Measurements from ENCODE around the gene NRP1. TPM values are rescaled to one million over a fixed set of nuclear protein-coding genes. Genes with fewer than 3 reads are reported as not detected.

NRP1 gene
- polyA plus RNA-seq, 1 experiment: 218 TPM

DNA sequence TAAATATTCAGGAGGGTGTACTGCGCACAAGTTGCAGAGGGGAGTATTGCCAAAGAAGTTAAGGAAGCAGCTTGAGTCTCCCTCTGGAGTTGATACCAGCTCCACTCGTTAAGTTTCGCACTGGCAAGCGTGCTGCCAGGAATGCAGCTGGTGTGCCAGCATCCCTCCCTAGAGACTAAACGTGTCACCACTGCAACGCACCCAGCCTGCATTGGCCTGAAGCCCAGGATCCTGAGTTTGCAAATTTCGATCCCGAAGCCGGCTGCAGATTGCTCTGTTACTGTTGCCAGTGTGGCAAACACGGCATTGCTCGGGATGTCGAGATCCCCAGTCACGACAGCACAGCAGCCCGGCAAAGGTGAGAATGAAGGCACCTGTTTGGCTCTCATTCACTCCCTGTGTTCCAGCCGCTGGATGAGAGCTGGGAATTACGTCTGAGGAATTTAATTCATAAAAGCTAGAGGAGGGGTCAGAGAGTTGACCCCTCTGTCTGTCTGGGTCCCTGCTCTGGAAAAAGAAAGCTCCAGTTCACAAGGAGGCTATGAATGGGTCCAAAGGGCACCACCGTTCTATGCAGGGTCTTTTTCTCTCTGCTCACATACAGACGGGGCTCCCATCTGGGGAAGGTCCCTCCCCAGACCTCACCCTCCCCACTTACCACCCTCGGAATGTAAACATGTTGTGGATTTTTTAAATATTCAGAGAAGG is 61.0 kb downstream of the NRP1 start:
- Histone ChIP-seq H3K27me3 (ENCODE audit: control insufficient read depth, insufficient read depth, low read length) (no peaks in the 10 kb centered on the region), H3K4me3 (ENCODE audit: low read depth, low read length) (peak overlapping the region; percentile 49), H3K9me3 (ENCODE audit: control insufficient read depth, insufficient read depth, low read length) (no peaks in the 10 kb centered on the region), H3K27ac (ENCODE audit: low read depth, low read length) (peak overlapping the region; percentile 96)
- peak; percentile 88 for DNase-seq (ENCODE audit: low read depth, low spot score)
- TF ChIP-seq, protein P1, sequence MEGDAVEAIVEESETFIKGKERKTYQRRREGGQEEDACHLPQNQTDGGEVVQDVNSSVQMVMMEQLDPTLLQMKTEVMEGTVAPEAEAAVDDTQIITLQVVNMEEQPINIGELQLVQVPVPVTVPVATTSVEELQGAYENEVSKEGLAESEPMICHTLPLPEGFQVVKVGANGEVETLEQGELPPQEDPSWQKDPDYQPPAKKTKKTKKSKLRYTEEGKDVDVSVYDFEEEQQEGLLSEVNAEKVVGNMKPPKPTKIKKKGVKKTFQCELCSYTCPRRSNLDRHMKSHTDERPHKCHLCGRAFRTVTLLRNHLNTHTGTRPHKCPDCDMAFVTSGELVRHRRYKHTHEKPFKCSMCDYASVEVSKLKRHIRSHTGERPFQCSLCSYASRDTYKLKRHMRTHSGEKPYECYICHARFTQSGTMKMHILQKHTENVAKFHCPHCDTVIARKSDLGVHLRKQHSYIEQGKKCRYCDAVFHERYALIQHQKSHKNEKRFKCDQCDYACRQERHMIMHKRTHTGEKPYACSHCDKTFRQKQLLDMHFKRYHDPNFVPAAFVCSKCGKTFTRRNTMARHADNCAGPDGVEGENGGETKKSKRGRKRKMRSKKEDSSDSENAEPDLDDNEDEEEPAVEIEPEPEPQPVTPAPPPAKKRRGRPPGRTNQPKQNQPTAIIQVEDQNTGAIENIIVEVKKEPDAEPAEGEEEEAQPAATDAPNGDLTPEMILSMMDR (IDR thresholded peaks at IDR 0.05; ENCODE audit: low read depth, low read length): peak; percentile 33
- CTCF ChIA-PET: interaction anchor here (1.1 to 2.0 kb wide), 4 partner anchors 12 to 80 kb away, joined by 3 to 9 read pairs (median 4); no protein-coding TSS in a partner anchor
- POLR2A ChIA-PET: interaction anchor here (0.5 to 3.3 kb wide), 10 partner anchors 10 to 263 kb away, joined by 3 to 14 read pairs (median 4); partner anchors contain the start of gene NRP1

DNA sequence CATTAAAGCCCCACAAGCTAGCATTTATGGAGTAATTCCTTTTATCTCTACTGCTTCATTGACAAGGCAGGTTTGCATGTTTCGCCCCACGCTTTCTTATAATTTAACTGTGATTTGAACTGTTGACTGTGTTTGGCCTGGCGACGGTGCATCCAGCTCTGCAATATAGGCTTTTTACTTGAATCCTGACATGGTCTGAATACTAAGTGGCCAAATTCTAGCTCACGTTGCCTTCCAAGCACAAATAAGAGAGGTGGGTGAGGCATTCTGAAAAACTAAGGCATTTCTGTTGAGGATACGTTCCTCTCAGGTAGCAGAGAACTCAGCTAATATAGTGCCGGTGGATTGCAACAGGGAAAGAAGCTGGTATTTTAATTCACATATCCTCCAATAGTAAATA is 61.8 kb downstream of the NRP1 start:
- TF ChIP-seq, protein P1 (IDR thresholded peaks at IDR 0.05; ENCODE audit: low read depth, low read length): no peak
- H3K27ac ChIP-seq (ENCODE audit: low read depth, low read length): peak overlapping the region; percentile 23
- ChIA-PET CTCF (interaction anchor here (0.6 to 2.0 kb wide), 4 partner anchors 12 to 79 kb away, joined by 3 to 9 read pairs (median 4); no protein-coding TSS in a partner anchor), POLR2A (interaction anchor here (0.6 to 3.3 kb wide), 9 partner anchors 9 to 263 kb away, joined by 3 to 14 read pairs (median 3); partner anchors contain the start of gene NRP1)
- no peak overlapping the region for H3K4me3 ChIP-seq (ENCODE audit: low read depth, low read length)
- DNase-seq (ENCODE audit: low read depth, low spot score): no peak
- H3K27me3 ChIP-seq (ENCODE audit: control insufficient read depth, insufficient read depth, low read length): no peaks in the 10 kb centered on the region
- H3K9me3 ChIP-seq (ENCODE audit: control insufficient read depth, insufficient read depth, low read length): no peaks in the 10 kb centered on the region

DNA sequence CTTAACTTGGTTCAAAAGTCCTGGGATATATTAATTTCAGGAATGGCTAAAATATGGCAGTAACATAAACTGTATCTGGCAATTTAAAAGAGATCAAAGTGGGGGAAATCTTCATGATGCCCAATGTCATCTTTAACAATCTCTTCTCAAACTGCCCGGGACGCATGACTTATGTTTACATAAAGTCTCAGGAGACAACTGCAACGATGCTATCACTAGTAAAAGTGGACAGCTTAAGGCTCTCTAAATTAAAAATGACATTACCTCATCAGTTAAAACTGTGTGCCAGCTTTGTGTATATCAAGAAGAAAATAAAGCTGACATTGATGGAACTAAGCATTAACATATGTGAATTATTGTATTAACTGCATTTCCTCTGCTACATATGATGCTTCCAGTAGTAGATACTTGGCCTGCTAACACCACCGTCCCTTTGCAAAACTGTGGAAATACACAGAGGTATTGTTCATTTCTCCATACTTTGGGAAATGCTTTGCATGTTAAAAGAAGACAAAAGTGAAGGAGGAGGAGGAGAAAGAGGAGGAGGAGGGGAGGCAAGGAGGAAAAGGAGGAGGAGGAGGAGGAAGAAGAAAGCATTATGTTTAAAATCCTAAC is 62.4 kb downstream of the NRP1 start:
- H3K4me3 ChIP-seq (ENCODE audit: low read depth, low read length): no peak overlapping the region
- TF ChIP-seq, protein P1 (IDR thresholded peaks at IDR 0.05; ENCODE audit: low read depth, low read length): no peak
- H3K9me3 ChIP-seq (ENCODE audit: control insufficient read depth, insufficient read depth, low read length): no peaks in the 10 kb centered on the region
- no peaks in the 10 kb centered on the region for H3K27me3 ChIP-seq (ENCODE audit: control insufficient read depth, insufficient read depth, low read length)
- DNase-seq (ENCODE audit: low read depth, low spot score): no peak
- H3K27ac ChIP-seq (ENCODE audit: low read depth, low read length): peak overlapping the region; percentile 23
- CTCF ChIA-PET: interaction anchor here (0.6 to 2.0 kb wide), 4 partner anchors 11 to 79 kb away, joined by 3 to 9 read pairs (median 4); no protein-coding TSS in a partner anchor
- POLR2A ChIA-PET: interaction anchor here (1.2 to 3.3 kb wide), 2 partner anchors 8 to 22 kb away, joined by 11 to 14 read pairs; no protein-coding TSS in a partner anchor

DNA sequence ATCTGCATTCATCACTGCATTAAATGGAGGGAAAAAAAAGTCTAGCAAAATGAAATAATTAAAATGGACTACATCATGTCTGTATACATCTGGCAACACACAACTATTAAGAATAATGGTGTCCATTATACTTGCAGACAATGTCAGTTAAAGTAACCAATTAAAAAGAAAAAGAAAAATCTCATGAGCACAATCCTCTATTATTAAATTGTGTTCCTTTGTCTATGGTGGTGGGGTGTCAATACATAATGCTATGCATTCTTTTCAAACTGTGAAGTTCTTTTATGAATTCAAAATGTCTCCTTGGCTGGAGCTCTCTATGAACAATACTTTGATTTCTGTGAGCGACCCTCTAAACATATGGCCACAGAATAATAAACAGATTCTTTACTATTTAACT is 63.5 kb downstream of the NRP1 start:
- Histone ChIP-seq H3K27me3 (ENCODE audit: control insufficient read depth, insufficient read depth, low read length) (no peaks in the 10 kb centered on the region), H3K4me3 (ENCODE audit: low read depth, low read length) (no peak overlapping the region), H3K9me3 (ENCODE audit: control insufficient read depth, insufficient read depth, low read length) (no peaks in the 10 kb centered on the region), H3K27ac (ENCODE audit: low read depth, low read length) (no peak overlapping the region)
- no peak for DNase-seq (ENCODE audit: low read depth, low spot score)
- ChIA-PET POLR2A (no interaction called here), CTCF (interaction anchor here (1.3 kb wide), 1 partner anchor 17 kb away, joined by 3 read pairs; no protein-coding TSS in a partner anchor)
- TF ChIP-seq, protein P1 (IDR thresholded peaks at IDR 0.05; ENCODE audit: low read depth, low read length): no peak

DNA sequence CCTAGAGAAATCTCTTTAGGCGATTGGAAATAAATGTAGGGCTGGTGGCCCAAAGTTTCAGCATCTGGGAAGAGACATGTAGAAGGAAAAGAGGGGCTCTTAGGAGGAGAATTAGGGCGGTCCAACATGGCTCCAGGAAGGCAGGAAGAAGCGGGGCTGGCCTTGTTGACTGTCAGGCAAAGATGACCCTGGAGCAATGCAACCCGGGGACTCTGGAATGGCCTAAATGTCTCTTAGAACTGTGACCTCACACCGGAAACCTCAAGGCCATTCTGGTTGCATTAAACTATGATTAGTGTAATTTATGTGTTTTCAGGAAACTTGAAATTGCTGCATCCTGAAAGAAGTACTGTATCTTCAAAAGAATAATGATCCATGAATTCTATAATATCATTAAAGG is 66.8 kb downstream of the NRP1 start:
- H3K27me3 ChIP-seq (ENCODE audit: control insufficient read depth, insufficient read depth, low read length): no peaks in the 10 kb centered on the region
- POLR2A ChIA-PET: no interaction called here
- no peaks in the 10 kb centered on the region for H3K9me3 ChIP-seq (ENCODE audit: control insufficient read depth, insufficient read depth, low read length)
- no peak overlapping the region for H3K4me3 ChIP-seq (ENCODE audit: low read depth, low read length)
- CTCF ChIA-PET: no interaction called here
- TF ChIP-seq, protein P1 (IDR thresholded peaks at IDR 0.05; ENCODE audit: low read depth, low read length): no peak
- no peak for DNase-seq (ENCODE audit: low read depth, low spot score)
- H3K27ac ChIP-seq (ENCODE audit: low read depth, low read length): no peak overlapping the region

All from AG04450 (cell line).